ENCODE results near the gene TPRG1L. TPM values are rescaled to one million over a fixed set of nuclear protein-coding genes. Genes with fewer than 3 reads are reported as not detected.

Gene TPRG1L
- total RNA-seq, 1 donor from 2014 or later, result 47.5 TPM

- Histone ChIP-seq H3K27ac (no peak overlapping the region), H3K27me3 (no peaks in the 10 kb centered on the region), H3K36me3 (peaks cover 49% of the 10 kb centered on the region), H3K4me3 (no peak overlapping the region), H3K4me1 (no peaks in the 10 kb centered on the region), H3K9me3 (no peaks in the 10 kb centered on the region)
- DNase-seq (peak; percentile 44), ATAC-seq (peak; percentile 28)
- intact Hi-C loops (cut with DNase I), result no loop called here
- TF ChIP-seq CTCF (IDR thresholded peaks at IDR 0.05), result no peak
Measured at GRCh38 chr1:3639397-3639911, 14.6 kb downstream of the TPRG1L start.

GRCh38 chr1:3640121-3640837, 15.5 kb downstream of the TPRG1L start:
- no peak for TF ChIP-seq CTCF (IDR thresholded peaks at IDR 0.05)
- Histone ChIP-seq H3K27me3 (no peaks in the 10 kb centered on the region), H3K4me1 (no peaks in the 10 kb centered on the region), H3K4me3 (no peak overlapping the region), H3K36me3 (peaks cover 41% of the 10 kb centered on the region), H3K9me3 (no peaks in the 10 kb centered on the region), H3K27ac (no peak overlapping the region)
- intact Hi-C loops (cut with DNase I), result no loop called here
- ATAC-seq (no peak), DNase-seq (peak; percentile 58)

- H3K4me1 ChIP-seq, result no peaks in the 10 kb centered on the region
- no peak for ATAC-seq
- intact Hi-C loops (cut with DNase I), result no loop called here
- no peaks in the 10 kb centered on the region for H3K9me3 ChIP-seq
- H3K36me3 ChIP-seq, result peaks cover 39% of the 10 kb centered on the region
- H3K27me3 ChIP-seq, result no peaks in the 10 kb centered on the region
- no peak overlapping the region for H3K27ac ChIP-seq
- peak; percentile 54 for DNase-seq
- H3K4me3 ChIP-seq, result no peak overlapping the region
- no peak for TF ChIP-seq CTCF (IDR thresholded peaks at IDR 0.05)
Measured at GRCh38 chr1:3641046-3641760, 16.4 kb downstream of the TPRG1L start.

GRCh38 chr1:3641816-3642215, 17.0 kb downstream of the TPRG1L start:
- H3K27me3 ChIP-seq, result no peaks in the 10 kb centered on the region
- H3K4me3 ChIP-seq, result no peak overlapping the region
- no peak for TF ChIP-seq CTCF (IDR thresholded peaks at IDR 0.05)
- intact Hi-C loops (cut with DNase I), result no loop called here
- H3K4me1 ChIP-seq, result no peaks in the 10 kb centered on the region
- peak; percentile 19 for DNase-seq
- no peaks in the 10 kb centered on the region for H3K9me3 ChIP-seq
- H3K27ac ChIP-seq, result no peak overlapping the region
- H3K36me3 ChIP-seq, result peaks cover 39% of the 10 kb centered on the region
- no peak for ATAC-seq

- DNase-seq (peak; percentile 40), ATAC-seq (no peak)
- no peaks in the 10 kb centered on the region for H3K27me3 ChIP-seq
- peaks cover 34% of the 10 kb centered on the region for H3K36me3 ChIP-seq
- no peaks in the 10 kb centered on the region for H3K9me3 ChIP-seq
- TF ChIP-seq CTCF (IDR thresholded peaks at IDR 0.05), result no peak
- H3K4me1 ChIP-seq, result no peaks in the 10 kb centered on the region
- no peak overlapping the region for H3K4me3 ChIP-seq
- intact Hi-C loops (cut with DNase I), result no loop called here
- no peak overlapping the region for H3K27ac ChIP-seq
Measured at GRCh38 chr1:3642919-3643675, 18.3 kb downstream of the TPRG1L start.

All from upper lobe of right lung (tissue), 1 donor.